H7 (cell line): ENCODE data around the gene AMH. TPM values are rescaled to one million over a fixed set of nuclear protein-coding genes. Genes with fewer than 3 reads are reported as not detected.

Source experiments
- DNase-seq: peaks from one replicate; pipeline ENCODE4 v3.0.0; 2012
- H3K27me3 ChIP-seq: 2 replicates; pipeline ENCODE4 v1.6.0; 2011; ENCODE audit warnings: mild to moderate bottlenecking, low read length; ENCODE audit not compliant: control insufficient read depth, insufficient read depth
- H3K36me3 ChIP-seq: replicated peaks from 2 replicates; pipeline ENCODE4 v1.5.1; 2011; ENCODE audit warnings: low read length; ENCODE audit not compliant: control insufficient read depth, insufficient read depth
- H3K4me3 ChIP-seq: 2 replicates; pipeline ENCODE4 v1.5.1; 2011; ENCODE audit warnings: low read depth, mild to moderate bottlenecking, control low read depth, low read length, moderate library complexity; ENCODE audit not compliant: insufficient read depth
- total RNA-seq: library from RNA; depleted of rRNA; stranded (reverse); fragments of >200 nt; shearing (Covaris generic); gene quantifications from 2 replicates; pipeline ENCODE4 v1.2.3, GENCODE V29; 2014

The AMH gene
- total RNA-seq, 1 experiment from 2014 or later: 10.5 TPM

DNA sequence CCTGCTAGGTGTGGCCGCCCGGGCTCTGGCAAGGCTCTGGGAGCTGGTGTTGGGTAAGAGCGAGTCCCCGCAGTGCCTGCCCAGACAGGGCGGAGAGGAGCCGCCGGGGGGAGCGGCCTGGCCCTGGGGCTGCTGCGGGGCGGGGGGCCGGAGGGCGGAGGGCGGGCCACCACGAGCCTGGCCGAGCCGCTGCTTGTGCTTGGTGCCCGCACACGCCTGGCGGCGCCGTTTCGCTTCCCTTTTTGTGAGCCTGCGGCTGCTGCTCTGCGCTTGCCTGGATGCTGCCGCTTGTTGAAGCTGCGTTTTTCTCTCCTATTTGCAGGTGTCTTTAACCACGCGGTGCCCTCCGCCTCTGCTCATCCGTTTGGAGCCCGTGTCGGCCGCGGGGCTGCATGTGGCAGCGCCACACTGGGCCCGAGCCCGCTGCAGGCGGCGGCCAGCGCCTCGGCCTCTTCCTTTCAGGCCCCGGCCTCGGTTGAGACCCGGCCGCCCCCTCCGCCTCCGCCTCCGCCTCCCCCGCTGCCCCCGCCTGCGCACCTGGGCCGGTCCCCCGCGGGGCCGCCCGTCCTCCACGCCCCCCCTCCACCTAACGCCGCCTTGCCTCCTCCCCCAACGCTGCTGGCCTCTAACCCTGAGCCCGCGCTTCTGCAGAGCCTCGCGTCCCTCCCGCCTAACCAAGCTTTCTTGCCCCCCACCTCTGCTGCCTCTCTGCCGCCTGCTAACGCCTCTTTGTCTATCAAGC lies 21.5 kb upstream of the AMH start:
- no peaks in the 10 kb centered on the region for H3K27me3 ChIP-seq
- H3K36me3 ChIP-seq: peaks cover 4% of the 10 kb centered on the region
- peak; percentile 80 for DNase-seq
- no peak overlapping the region for H3K4me3 ChIP-seq

DNA sequence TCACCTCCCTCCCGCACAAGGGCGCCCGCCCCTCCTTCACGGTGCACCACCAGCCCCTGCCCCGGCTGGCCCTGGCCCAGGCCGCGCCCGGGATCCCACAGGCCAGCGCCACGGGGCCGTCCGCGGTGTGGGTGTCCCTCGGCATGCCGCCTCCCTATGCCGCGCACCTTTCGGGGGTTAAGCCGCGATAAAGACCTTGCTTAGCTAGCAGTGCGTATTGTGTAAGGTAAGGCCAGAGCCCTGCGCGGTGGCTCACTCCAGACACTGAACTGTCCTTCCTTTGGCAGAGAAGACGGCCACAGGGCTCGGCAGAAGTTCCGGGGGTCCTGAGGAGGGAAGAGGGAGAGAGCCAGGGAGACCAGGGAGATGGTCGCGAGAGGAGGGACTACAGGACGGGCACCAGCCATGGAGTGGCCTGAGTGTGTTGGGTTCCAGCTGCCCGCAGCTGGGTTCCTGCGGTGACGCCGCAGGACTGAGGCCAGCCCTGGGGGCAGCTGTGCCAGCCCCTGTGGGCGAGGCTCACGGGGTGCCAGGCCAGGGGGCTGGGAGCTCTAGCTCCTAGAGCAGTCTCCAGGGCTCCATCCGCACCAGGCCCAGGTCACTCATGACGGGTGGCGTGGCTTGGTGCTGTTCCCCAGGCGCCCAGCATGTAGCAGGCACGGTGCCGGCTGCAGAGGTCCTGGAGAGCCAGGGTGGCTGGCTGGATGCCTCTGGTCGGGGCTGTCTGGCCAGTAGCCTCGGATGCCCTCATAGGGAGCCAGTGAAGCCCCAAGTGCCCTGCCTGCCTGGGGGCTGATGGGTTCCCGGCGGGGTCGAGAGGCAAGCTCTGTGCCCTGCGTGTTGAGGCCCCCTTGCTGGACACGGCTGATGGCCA lies 20.7 kb upstream of the AMH start:
- DNase-seq: no peak
- no peak overlapping the region for H3K4me3 ChIP-seq
- peaks cover 4% of the 10 kb centered on the region for H3K36me3 ChIP-seq
- no peaks in the 10 kb centered on the region for H3K27me3 ChIP-seq

DNA sequence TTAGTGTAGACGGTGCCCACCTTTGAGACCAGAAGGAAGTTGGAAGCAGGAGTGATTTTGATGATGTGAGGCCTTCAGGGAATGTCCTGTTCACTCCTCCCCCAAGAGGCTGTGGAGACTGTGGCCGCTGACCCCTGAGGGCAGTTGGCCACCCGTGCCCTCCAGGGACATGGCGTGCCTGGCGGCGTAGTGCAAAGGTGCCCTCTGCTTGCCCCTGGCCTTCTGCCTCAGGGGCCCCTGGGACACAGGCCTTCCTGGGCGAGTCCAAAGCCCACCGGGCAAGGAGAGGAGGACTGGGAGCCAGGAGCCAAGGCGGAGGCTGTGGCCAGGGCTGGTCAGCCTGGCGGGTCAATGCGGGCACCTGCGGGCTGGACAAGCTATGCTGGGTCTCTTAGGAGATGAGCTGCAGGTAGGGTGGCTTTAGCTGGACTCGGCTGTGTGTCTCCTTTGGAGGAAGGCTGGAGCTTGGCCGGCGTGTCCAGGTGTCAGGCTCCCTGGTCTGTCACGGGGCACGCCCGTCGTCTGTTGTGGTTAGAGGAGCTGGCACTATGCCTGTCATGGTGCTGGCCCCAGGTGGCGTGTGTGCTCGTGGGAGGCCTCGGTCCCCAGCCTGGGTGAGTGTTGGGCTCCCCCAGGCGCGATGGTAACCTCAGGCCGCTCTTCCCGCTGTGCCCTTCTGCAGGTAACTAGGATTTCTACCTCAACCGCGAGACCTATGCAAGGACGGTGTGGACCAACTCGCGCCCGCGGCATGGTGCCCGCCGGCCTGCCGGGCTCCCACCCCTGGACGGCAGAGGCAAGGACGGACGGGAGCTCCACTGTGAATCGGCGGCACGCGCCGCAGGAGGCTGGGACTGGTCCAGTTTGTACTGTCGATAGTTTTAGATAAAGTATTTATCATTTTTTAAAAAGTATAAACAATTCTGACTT lies 19.8 kb upstream of the AMH start:
- DNase-seq: peak; percentile 68
- Histone ChIP-seq H3K27me3 (no peaks in the 10 kb centered on the region), H3K36me3 (peaks cover 8% of the 10 kb centered on the region), H3K4me3 (no peak overlapping the region)

DNA sequence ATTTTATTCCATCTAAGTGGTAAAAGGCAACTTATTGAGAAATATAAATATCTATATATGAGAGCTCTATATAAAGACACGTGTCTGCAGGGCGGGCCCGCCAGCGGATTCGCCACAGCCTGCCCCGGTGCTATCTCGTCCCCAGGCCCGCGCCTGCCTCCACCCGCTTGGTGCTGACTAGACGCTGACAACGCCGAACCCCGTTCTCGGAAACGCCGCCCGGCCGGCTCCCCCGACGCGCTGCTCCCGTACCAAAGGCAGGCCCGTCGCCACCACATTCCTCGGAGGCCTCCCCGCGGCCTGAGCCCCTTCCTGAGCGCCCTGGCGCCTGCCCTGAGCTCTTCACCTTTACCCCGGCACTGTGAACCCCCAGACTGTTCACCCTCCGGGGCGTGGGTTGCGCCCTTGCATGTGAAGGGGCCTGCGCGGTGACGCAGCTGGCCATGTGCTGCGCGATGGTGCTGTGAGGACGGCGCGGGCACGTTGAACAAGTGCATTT lies 19.0 kb upstream of the AMH start:
- no peak overlapping the region for H3K4me3 ChIP-seq
- DNase-seq: peak; percentile 76
- peaks cover 5% of the 10 kb centered on the region for H3K36me3 ChIP-seq
- H3K27me3 ChIP-seq: no peaks in the 10 kb centered on the region

DNA sequence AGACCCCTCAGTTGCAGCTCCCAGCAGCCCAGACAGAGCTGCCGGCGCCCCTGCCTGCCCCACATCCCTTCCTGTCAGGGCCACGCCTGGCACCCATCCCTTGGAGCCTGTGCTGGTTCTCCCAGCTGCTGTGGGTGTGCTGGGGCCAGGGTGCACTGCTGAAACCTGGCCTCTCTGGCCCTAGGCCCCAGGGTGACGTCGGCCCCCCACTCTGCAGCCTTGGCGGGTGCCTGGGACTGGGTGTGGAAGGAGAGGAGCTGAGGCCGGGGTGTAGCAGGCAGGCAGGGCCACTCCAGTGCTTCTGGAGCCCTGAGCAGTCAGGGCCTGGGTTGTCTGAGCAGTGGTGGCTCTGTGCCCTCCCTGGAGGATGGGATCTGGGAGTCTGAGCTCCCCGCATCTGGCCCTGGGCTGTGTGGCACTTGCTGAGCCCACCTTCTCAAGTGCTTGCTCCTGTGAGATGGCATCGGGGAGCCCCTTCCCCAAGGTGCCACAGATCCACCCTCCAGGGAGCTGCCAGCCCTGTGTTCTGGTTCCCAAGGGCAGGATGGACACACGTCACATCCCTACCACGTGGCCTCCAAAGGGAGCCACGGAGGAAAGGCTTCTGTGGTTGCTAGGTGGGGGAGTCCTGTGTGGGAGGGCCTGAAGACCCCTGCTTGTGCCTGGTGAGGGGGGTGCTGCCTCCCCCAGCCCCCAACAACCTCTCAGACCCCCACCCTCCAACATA lies 18.2 kb upstream of the AMH start:
- Histone ChIP-seq H3K4me3 (no peak overlapping the region), H3K27me3 (no peaks in the 10 kb centered on the region), H3K36me3 (peaks cover 3% of the 10 kb centered on the region)
- DNase-seq: no peak

DNA sequence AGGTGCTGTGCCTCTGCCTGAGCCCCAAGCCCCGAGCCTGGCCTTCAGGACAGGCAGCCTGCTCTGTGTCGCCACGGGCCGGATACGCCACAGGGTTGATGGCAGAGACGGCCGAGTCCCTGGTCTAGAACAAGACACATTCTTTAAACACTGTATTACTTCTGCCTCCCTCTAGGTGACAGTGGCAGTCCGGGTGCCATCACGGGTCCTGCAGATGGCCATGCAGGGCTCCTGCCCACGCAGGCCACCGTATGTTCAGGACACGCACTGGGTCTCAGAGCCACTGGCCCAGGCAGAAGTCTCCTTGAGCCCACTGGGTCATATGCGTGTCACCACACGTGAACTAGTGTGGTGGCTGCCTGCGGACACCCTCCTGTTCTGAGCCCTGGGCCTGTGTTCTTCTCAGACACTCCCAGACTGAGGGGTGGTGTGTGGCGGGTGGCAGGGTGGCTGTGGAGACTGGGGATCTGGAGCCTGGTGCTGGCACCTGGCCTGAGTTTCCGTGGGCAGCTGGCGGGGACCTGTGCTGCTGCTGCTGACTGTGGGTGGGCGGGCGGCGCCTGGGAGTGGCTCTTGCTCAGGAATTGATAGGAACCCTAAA lies 17.4 kb upstream of the AMH start:
- peaks cover 3% of the 10 kb centered on the region for H3K36me3 ChIP-seq
- no peak overlapping the region for H3K4me3 ChIP-seq
- no peaks in the 10 kb centered on the region for H3K27me3 ChIP-seq
- peak; percentile 82 for DNase-seq

DNA sequence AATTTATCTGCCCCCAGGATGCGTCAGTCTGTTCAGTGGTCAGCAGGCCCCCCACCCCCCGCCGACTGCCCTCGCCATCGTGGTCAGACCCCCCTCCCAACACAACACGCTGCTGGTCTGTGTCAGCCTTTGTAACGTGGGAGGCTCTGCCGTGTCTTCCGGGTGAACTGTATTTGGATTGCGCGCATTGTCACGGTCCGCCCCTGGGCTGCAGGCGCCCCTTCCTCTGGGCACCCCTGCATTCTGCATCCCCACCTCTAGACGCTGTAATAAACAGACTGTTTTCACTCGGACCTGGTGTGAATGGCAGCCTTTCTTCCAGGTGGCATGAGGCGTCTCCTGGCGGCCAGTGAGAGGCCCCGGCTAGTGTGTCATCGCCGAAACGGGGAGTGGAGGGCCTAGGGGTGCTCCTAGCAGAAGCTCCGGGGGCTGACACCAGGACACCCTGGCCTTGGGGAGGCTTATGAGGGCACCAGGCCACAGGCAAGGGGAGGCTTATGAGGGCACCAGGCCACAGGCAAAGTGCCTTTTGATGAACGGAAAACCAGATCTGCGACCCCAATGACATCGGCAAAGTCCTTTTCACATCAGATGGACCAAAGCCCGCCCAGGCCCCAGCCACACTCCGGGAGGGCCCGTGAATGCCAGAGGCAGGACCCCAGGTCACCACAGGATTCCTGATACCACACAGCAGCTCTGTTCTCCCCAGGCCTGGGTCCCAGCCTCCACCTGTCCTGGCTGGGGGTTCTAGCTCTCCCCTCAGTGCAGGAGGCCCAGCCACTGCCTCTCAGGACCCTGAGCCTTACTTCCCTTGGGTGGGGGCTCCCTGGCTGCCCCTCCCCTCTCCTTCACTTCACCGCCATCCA lies 16.6 kb upstream of the AMH start:
- no peak overlapping the region for H3K4me3 ChIP-seq
- no peaks in the 10 kb centered on the region for H3K27me3 ChIP-seq
- H3K36me3 ChIP-seq: peaks cover 3% of the 10 kb centered on the region

DNA sequence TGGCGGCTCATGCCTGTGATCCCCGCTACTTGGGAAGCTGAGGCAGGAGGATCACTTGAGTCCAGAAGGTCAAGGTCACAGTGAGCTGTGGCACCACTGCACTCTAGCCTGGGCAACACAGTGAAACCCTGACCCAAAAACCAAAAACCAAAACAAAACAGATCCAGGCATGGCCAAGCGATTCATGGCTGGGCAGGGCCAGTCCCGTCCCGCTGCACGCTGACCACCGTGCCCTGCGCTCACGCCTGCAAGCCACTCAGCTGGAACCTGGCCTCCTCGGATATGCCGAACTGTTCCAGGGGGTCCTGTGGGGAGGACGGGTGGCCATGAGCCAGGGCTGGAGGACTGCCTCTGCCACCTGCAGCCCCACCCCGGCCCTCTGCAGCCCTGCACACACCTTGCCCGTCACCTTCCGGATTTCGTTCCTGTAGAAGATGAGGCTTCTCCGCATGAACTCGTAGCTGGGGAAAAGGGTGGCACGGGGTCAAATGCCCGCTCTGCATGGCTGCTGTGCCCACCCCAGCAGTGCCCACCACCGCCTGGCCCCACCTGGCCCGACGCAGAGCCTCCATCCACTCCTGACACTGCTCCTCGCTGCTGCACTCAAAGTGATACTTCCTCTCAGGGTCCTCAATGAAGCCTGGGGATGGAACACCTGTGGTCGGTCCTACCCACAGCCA lies 15.4 kb upstream of the AMH start:
- Histone ChIP-seq H3K4me3 (no peak overlapping the region), H3K27me3 (no peaks in the 10 kb centered on the region), H3K36me3 (peaks cover 3% of the 10 kb centered on the region)
- DNase-seq: no peak

More for the DNA sequence above, 16.6 kb upstream of the AMH start:
- no peak for DNase-seq

DNA sequence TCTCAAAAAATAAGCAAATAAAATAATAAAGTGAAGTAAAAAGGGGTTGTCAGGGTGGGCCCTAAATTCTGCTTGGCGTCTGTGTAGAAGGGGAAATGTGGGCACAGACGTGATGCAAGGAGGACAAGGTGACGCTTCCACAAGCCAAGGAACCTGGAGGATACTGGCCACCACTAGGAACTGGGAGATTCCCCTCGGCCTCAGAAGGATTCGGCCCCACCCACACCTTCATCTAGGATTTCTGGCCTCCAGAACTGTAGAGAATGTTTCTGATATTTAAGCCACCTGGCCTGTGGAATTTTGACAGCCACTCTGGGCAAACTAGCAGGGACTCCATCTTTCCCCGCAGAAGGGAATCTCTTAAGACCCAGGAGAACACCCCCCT lies 14.1 kb upstream of the AMH start:
- H3K4me3 ChIP-seq: peak overlapping the region; percentile 93
- no peaks in the 10 kb centered on the region for H3K27me3 ChIP-seq
- H3K36me3 ChIP-seq: peaks cover 3% of the 10 kb centered on the region
- DNase-seq: no peak

DNA sequence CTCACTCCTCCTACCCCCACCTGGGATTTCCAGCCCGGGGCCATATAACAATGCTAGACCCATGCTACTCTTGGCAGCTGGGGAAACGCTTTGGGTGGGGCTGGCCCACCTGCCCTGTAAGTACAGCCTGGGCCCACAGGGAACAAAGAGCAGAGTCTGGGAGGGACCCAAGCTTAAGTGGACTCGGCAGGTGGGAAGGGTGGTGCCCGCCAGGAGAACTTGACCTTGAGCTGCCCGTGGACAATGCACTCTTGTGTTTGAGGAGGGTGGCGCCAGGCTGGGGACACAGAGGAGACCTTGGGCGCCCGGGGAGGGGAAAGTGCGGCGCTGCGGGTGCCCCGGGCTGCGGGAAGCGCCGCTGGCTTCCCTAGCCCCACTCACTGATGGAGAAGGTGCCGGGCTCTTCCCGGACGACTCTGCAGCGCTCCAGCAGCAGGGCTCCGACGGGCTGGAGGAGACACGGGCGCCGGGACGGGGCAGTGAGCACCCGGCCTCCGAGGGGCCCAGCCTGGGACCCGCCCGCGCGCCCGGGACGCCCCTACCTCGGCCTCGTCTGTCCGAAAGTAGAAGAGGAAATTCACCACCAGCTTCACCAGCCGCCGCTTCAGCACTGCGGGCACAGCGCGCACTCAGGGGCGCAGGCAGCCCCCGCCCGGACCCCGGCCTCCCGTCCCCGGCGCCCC lies 13.6 kb upstream of the AMH start:
- no peaks in the 10 kb centered on the region for H3K27me3 ChIP-seq
- peak; percentile 82 for DNase-seq
- H3K4me3 ChIP-seq: peak overlapping the region; percentile 93
- H3K36me3 ChIP-seq: peaks cover 3% of the 10 kb centered on the region

DNA sequence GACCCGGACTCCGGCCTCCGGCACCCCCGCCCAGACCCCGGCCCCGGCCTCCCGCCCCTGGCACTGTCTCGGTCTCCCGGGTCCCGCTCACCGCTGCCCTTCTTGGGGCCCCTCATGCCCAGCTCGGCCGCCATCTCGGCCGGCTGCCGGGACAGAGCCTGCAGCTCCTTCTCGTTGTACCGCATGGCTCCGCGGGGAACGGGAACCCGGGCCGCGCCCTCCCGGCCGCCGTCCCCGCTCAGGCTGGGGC lies 13.1 kb upstream of the AMH start:
- peak; percentile 100 for DNase-seq
- peak overlapping the region; percentile 93 for H3K4me3 ChIP-seq
- H3K27me3 ChIP-seq: no peaks in the 10 kb centered on the region
- H3K36me3 ChIP-seq: peaks cover 3% of the 10 kb centered on the region
